ENCODE data around the gene C6.
"Not testable (repeated sequence)": the region's sequence is repeated elsewhere in the genome, so short reads cannot be mapped to it uniquely, and the experiment has no call there.

DNA sequence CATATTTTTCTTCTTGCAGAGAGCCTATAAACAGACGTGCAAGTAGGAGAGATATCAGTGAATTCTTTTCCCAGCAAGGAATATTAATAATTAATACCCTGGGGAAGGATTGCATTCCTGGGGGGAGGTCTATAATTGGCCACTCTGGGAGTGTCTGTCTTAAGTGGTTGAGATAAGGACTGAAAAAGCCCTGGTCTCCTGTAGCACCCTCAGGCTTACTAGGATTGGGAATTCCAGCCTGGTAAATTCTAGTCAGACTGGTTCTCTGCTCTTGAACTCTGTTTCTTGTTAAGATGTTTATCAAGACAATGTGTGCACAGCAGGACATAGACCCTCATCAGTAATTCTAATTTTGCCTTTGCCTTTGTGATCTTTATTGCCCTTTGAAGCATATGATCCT lies 16.9 kb upstream of the C6 start:
- not testable (repeated sequence) for TF ChIP-seq ZNF333 (CRISPR knock-in tag; IDR thresholded peaks at IDR 0.05; ENCODE audit: borderline replicate concordance); ESRRA (CRISPR knock-in tag; IDR thresholded peaks at IDR 0.05; ENCODE audit: low read depth); FOXM1 (CRISPR knock-in tag; IDR thresholded peaks at IDR 0.05); ZFYVE20 (CRISPR knock-in tag; IDR thresholded peaks at IDR 0.05; ENCODE audit: borderline replicate concordance, low read depth); MYC (CRISPR knock-in tag; IDR thresholded peaks at IDR 0.05; ENCODE audit: borderline replicate concordance); PRPF4 (IDR thresholded peaks at IDR 0.05; ENCODE audit: low read depth, low read length, poor library complexity, severe bottlenecking); HNF4A (CRISPR knock-in tag; IDR thresholded peaks at IDR 0.05); TCF7 (IDR thresholded peaks at IDR 0.05; ENCODE audit: low read depth)
- TF ChIP-seq, protein P1, sequence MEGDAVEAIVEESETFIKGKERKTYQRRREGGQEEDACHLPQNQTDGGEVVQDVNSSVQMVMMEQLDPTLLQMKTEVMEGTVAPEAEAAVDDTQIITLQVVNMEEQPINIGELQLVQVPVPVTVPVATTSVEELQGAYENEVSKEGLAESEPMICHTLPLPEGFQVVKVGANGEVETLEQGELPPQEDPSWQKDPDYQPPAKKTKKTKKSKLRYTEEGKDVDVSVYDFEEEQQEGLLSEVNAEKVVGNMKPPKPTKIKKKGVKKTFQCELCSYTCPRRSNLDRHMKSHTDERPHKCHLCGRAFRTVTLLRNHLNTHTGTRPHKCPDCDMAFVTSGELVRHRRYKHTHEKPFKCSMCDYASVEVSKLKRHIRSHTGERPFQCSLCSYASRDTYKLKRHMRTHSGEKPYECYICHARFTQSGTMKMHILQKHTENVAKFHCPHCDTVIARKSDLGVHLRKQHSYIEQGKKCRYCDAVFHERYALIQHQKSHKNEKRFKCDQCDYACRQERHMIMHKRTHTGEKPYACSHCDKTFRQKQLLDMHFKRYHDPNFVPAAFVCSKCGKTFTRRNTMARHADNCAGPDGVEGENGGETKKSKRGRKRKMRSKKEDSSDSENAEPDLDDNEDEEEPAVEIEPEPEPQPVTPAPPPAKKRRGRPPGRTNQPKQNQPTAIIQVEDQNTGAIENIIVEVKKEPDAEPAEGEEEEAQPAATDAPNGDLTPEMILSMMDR (CRISPR knock-in tag; IDR thresholded peaks at IDR 0.05), result not testable (repeated sequence)
- TF ChIP-seq, protein P2, sequence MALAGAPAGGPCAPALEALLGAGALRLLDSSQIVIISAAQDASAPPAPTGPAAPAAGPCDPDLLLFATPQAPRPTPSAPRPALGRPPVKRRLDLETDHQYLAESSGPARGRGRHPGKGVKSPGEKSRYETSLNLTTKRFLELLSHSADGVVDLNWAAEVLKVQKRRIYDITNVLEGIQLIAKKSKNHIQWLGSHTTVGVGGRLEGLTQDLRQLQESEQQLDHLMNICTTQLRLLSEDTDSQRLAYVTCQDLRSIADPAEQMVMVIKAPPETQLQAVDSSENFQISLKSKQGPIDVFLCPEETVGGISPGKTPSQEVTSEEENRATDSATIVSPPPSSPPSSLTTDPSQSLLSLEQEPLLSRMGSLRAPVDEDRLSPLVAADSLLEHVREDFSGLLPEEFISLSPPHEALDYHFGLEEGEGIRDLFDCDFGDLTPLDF (CRISPR knock-in tag; IDR thresholded peaks at IDR 0.05), result not testable (repeated sequence)

All from HepG2 (cell line).